Testis (tissue), 3 donors: ENCODE data around the gene GPR63. TPM values are rescaled to one million over a fixed set of nuclear protein-coding genes. Genes with fewer than 3 reads are reported as not detected.

Experiments
- DNase-seq: peaks from one replicate; pipeline ENCODE4 v3.0.0-alpha.2; 2019
- H3K27ac ChIP-seq, 2 donors: fragments of 200-600 bp; sonication (generic); one replicate each; pipeline ENCODE4 v1.5.1; 2019
- H3K27me3 ChIP-seq: fragments of 200-600 bp; sonication (generic); one replicate; pipeline ENCODE4 v1.5.1; 2019
- H3K36me3 ChIP-seq: fragments of 200-600 bp; sonication (generic); one replicate; pipeline ENCODE4 v1.5.1; 2017; ENCODE audit warnings: low read depth; ENCODE audit errors: missing control alignments
- H3K4me1 ChIP-seq: fragments of 200-600 bp; sonication (generic); one replicate; pipeline ENCODE4 v1.5.1; 2019
- H3K4me3 ChIP-seq, 2 donors: fragments of 200-600 bp; sonication (generic); one replicate each; pipeline ENCODE4 v1.5.1; 2017 to 2019
- H3K9me3 ChIP-seq: fragments of 200-600 bp; sonication (generic); one replicate; pipeline ENCODE4 v1.5.1; 2017
- CTCF ChIP-seq, 3 experiments: fragments of 450-650 bp in 2 of 3; fragments of 200-600 bp in 1 of 3; sonication (generic) in 1 of 3; IDR thresholded peaks; one replicate each; pipeline ENCODE4 v1.5.1; 2016 to 2019; ENCODE audit warnings: antibody characterized with exemption in 3 of 3, mild to moderate bottlenecking in 2 of 3, moderate library complexity in 1 of 3
- POLR2A ChIP-seq: fragments of 450-650 bp; IDR thresholded peaks from one replicate; pipeline ENCODE4 v1.6.1; 2017; ENCODE audit warnings: antibody characterized with exemption, mild to moderate bottlenecking, moderate library complexity
- WGBS, 2 donors: methylation state at CpG; one replicate each; pipeline ENCODE4 v1.1.5; 2018; 5-methylcytosine and 5-hydroxymethylcytosine counted together
- intact Hi-C: fragments of 100-400 bp; cut with DNase I; formaldehyde crosslinking; loops from one replicate; pipeline ENCODE4 v1.15.1; 2023; ENCODE audit warnings: low total_unique reads
- polyA plus RNA-seq: library from polyadenylated mRNA; stranded (reverse); fragments of 350-450 nt; fragmentation: Illumina TruSeq; extraction: RNeasy Lipid Tissue Mini Kit (QIAGEN cat#74804); gene quantifications from one replicate; pipeline ENCODE4 v1.2.3, GENCODE V29; 2014; ENCODE audit warnings: low read depth, low replicate concordance; ENCODE audit not compliant: insufficient read depth
- total RNA-seq, 2 donors: library from RNA; depleted of rRNA; stranded (reverse); fragments of >200 nt; gene quantifications; one replicate each; pipeline ENCODE4 v1.2.3, GENCODE V29; 2016

GPR63 gene
- total and polyA plus RNA-seq, 3 donors from 2014 or later: 4.3 to 6.3 (median 4.6) TPM

GRCh38 chr6:96856856-96857255 lies 19.6 kb upstream of the GPR63 start:
- no peak overlapping the region for H3K27ac ChIP-seq
- no peaks in the 10 kb centered on the region for H3K36me3 ChIP-seq
- no peak for TF ChIP-seq CTCF (IDR thresholded peaks at IDR 0.05)
- no peak for TF ChIP-seq POLR2A
- H3K27me3 ChIP-seq: no peaks in the 10 kb centered on the region
- H3K4me3 ChIP-seq: no peak overlapping the region
- H3K9me3 ChIP-seq: no peaks in the 10 kb centered on the region
- DNase-seq: no peak
- H3K4me1 ChIP-seq: no peaks in the 10 kb centered on the region
- intact Hi-C loops: no loop called here
- 43 to 45% methylated on average over 1 of the region's 1 CpG for WGBS, 2 donors

GRCh38 chr6:96853083-96853482 lies 15.8 kb upstream of the GPR63 start:
- intact Hi-C loops: no loop called here
- 88 to 93% methylated on average over 2 of the region's 2 CpGs for WGBS, 2 donors
- no peaks in the 10 kb centered on the region for H3K4me1 ChIP-seq

GRCh38 chr6:96852605-96853004 lies 15.3 kb upstream of the GPR63 start:
- Histone ChIP-seq H3K9me3 (no peaks in the 10 kb centered on the region), H3K4me3 (no peak overlapping the region), H3K4me1 (no peaks in the 10 kb centered on the region), H3K27me3 (no peaks in the 10 kb centered on the region), H3K36me3 (no peaks in the 10 kb centered on the region), H3K27ac (no peak overlapping the region)
- TF ChIP-seq CTCF (IDR thresholded peaks at IDR 0.05): no peak
- TF ChIP-seq POLR2A: no peak
- DNase-seq: no peak
- WGBS, 2 donors: 95 to 96% methylated on average over 3 of the region's 3 CpGs
- intact Hi-C loops: no loop called here

More at GRCh38 chr6:96853083-96853482, 15.8 kb upstream of the GPR63 start:
- Histone ChIP-seq H3K27ac (no peak overlapping the region), H3K9me3 (no peaks in the 10 kb centered on the region), H3K36me3 (no peaks in the 10 kb centered on the region), H3K4me3 (no peak overlapping the region), H3K27me3 (no peaks in the 10 kb centered on the region)
- no peak for DNase-seq
- no peak for TF ChIP-seq CTCF (IDR thresholded peaks at IDR 0.05)
- no peak for TF ChIP-seq POLR2A

- no peaks in the 10 kb centered on the region for H3K4me1 ChIP-seq
- H3K27me3 ChIP-seq: no peaks in the 10 kb centered on the region
- H3K4me3 ChIP-seq: no peak overlapping the region
- H3K9me3 ChIP-seq: no peaks in the 10 kb centered on the region
- 59 to 63% methylated on average over 8 of the region's 8 CpGs for WGBS, 2 donors
- no peak overlapping the region for H3K27ac ChIP-seq
- TF ChIP-seq POLR2A: no peak
- no peak for TF ChIP-seq CTCF (IDR thresholded peaks at IDR 0.05)
- intact Hi-C loops: no loop called here
- H3K36me3 ChIP-seq: no peaks in the 10 kb centered on the region
- DNase-seq: no peak
Measured at GRCh38 chr6:96851858-96852257, 14.6 kb upstream of the GPR63 start.

- Histone ChIP-seq H3K27ac (no peak overlapping the region), H3K27me3 (no peaks in the 10 kb centered on the region), H3K4me1 (no peaks in the 10 kb centered on the region), H3K36me3 (no peaks in the 10 kb centered on the region), H3K4me3 (no peak overlapping the region), H3K9me3 (no peaks in the 10 kb centered on the region)
- TF ChIP-seq POLR2A (no peak), CTCF (IDR thresholded peaks at IDR 0.05) (no peak)
- DNase-seq: no peak
- WGBS, 2 donors: 54 to 65% methylated on average over 2 of the region's 2 CpGs
- intact Hi-C loops: no loop called here
Measured at GRCh38 chr6:96849615-96850014, 12.3 kb upstream of the GPR63 start.
